ENCODE results near the gene SLC34A1. TPM values are rescaled to one million over a fixed set of nuclear protein-coding genes. Genes with fewer than 3 reads are reported as not detected.

Gene SLC34A1
- total RNA-seq, 1 experiment from 2014 or later, result not detected

DNA sequence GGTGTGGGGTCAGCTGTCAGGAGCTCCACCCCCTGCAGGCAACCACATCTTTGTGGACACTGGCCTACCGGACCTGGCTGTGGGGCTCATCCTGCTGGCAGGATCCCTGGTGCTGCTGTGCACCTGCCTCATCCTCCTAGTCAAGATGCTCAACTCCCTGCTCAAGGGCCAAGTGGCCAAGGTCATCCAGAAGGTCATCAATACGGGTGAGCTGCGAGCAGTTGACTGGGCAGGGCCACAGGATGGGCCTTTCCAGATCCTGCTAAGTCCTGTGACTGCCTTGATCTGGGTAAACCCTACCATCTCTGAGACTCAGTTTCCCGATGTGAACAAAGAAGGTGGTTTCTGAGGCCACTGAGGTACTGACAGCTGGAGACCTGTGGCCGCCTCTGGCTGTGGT lies 9.8 kb downstream of the SLC34A1 start:
- H3K36me3 ChIP-seq, result no peaks in the 10 kb centered on the region
- H3K27ac ChIP-seq, result no peak overlapping the region
- H3K27me3 ChIP-seq (replicated peaks), result peaks cover 19% of the 10 kb centered on the region
- no peak overlapping the region for H3K4me3 ChIP-seq
- H3K9me3 ChIP-seq (replicated peaks), result no peaks in the 10 kb centered on the region
- peaks cover 14% of the 10 kb centered on the region for H3K4me1 ChIP-seq (replicated peaks)
- no peak for DNase-seq (ENCODE audit: low read depth in 1 of 2, low spot score in 2 of 2)

DNA sequence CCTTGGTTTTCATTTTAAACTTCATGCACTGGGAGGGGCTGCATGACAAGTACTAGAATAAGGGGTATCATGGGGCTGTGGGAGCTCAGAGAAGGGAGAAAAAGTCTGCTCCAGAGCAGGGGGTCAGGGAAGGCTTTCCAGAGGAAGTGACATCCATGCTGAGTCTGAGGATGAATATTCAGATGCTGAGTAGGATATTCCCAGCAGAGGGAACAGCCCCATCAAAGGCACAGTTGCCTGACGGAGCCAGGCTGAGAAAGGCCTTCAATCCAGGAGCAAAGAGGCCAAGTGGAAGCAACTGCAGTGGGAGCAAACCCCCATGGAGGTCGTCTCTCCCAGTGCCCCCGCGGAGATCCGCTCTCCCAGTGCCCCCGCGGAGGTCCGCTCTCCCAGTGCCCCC lies 11.8 kb downstream of the SLC34A1 start:
- DNase-seq (ENCODE audit: low read depth in 1 of 2, low spot score in 2 of 2), result no peak
- Histone ChIP-seq H3K27me3 (replicated peaks) (peaks cover 32% of the 10 kb centered on the region), H3K36me3 (no peaks in the 10 kb centered on the region), H3K9me3 (replicated peaks) (no peaks in the 10 kb centered on the region; the same call in 1 of the 2 replicates), H3K4me1 (replicated peaks) (no peaks in the 10 kb centered on the region), H3K27ac (no peak overlapping the region), H3K4me3 (no peak overlapping the region)

DNA sequence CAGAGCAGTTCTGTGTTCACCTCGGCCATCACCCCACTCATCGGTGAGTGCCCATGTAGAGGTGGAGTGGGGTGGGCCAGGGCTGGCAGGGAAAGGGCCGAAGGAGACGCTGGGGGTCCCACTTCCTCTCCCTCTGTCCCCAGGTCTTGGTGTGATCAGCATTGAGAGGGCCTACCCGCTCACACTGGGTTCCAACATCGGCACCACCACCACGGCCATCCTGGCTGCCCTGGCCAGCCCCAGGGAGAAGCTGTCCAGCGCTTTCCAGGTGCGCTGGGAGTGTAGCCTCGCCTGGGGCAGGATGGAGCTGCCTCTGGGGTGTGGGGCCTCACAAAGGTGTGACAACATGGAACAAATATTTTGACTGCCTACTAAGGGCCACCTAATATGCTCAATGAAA lies 12.6 kb downstream of the SLC34A1 start:
- peaks cover 39% of the 10 kb centered on the region for H3K27me3 ChIP-seq (replicated peaks)
- no peaks in the 10 kb centered on the region for H3K4me1 ChIP-seq (replicated peaks)
- H3K4me3 ChIP-seq, result no peak overlapping the region
- DNase-seq (ENCODE audit: low read depth in 1 of 2, low spot score in 2 of 2), result no peak
- H3K27ac ChIP-seq, result no peak overlapping the region
- H3K9me3 ChIP-seq (replicated peaks), result no peaks in the 10 kb centered on the region; the same call in 1 of the 2 replicates
- no peaks in the 10 kb centered on the region for H3K36me3 ChIP-seq

DNA sequence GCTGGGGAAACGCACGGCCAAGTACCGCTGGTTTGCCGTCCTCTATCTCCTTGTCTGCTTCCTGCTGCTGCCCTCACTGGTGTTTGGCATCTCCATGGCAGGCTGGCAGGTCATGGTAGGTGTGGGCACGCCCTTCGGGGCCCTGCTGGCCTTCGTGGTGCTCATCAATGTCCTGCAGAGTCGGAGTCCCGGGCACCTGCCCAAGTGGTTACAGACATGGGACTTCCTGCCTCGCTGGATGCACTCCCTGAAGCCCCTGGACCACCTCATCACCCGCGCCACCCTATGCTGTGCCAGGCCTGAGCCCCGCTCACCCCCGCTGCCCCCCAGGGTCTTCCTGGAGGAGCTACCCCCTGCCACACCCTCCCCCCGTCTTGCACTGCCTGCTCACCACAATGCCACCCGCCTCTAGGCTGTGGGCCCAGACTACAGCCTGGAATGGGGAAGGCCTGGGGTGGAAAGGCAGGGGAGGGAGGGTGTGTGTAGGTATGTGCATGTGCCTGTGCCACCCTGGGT lies 13.7 kb downstream of the SLC34A1 start:
- H3K4me1 ChIP-seq (replicated peaks), result peaks cover 9% of the 10 kb centered on the region
- H3K36me3 ChIP-seq, result no peaks in the 10 kb centered on the region
- peaks cover 50% of the 10 kb centered on the region for H3K27me3 ChIP-seq (replicated peaks)
- DNase-seq (ENCODE audit: low read depth in 1 of 2, low spot score in 2 of 2), result peak in 1 of 2 experiments; percentile 50
- no peaks in the 10 kb centered on the region; the same call in 1 of the 2 replicates for H3K9me3 ChIP-seq (replicated peaks)
- no peak overlapping the region for H3K27ac ChIP-seq
- no peak overlapping the region for H3K4me3 ChIP-seq

DNA sequence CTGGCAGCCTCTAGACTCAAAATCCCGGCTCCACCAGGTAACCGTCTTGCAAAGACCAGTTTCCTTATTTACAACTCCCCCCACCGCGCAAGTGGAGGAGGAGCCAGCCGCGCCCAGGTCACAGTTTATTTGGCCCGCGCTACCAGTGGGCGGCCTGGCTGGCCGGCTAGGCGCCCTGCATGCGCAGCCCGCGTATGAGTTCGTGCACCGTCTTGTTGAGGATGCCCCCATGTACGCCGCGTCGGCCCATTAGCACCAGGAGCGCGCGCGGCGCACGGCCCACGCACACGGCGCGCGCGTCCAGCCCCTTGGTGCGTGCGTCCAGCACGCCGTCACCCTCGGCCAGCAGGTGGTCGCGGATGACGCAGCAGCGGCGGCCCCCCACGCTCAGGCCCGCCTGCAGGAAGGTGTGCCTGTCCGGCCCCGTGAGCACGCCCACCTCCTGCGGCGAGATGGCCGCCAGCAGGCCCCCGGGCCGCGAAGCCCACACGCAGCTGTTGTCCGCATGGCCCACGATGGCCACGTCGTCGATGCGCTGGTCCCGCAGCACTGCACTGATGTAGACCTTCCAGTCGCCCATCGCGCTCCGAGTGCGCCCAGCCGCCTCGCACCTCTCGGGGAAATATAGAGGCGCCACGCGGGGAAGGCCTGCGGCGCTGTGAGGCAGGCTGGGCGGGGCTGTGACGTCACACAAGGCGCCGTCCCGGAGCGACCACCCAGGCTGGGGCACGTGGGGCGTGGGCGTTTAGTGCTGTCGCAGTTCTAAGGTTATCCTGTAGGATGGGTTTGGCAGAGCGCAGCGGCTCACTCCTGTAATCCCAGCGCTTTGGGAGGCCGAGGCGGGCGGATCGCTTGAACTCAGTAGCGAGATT lies 16.0 kb downstream of the SLC34A1 start, which contains the start of gene PFN3:
Gene PFN3, minus strand, starts transcription at position 665 of the 872 bp plus-strand sequence. Its CDS starts 85 bp downstream, at position 580.
- H3K27me3 ChIP-seq (replicated peaks), result peaks cover 54% of the 10 kb centered on the region
- H3K9me3 ChIP-seq (replicated peaks), result peaks cover 2% of the 10 kb centered on the region; the same call in 1 of the 2 replicates
- H3K36me3 ChIP-seq, result no peaks in the 10 kb centered on the region
- H3K4me3 ChIP-seq, result no peak within 1 kb of the TSS
- DNase-seq (ENCODE audit: low read depth in 1 of 2, low spot score in 2 of 2), result peak in 1 of 2 experiments; percentile 64
- no peak within 1 kb of the TSS for H3K27ac ChIP-seq
- H3K4me1 ChIP-seq (replicated peaks), result peaks cover 27% of the 10 kb centered on the region

GRCh38 chr5:177402271-177403043 lies 18.2 kb downstream of the SLC34A1 start:
- Histone ChIP-seq H3K27me3 (replicated peaks) (peaks cover 47% of the 10 kb centered on the region), H3K4me3 (no peak overlapping the region), H3K4me1 (replicated peaks) (peaks cover 27% of the 10 kb centered on the region), H3K9me3 (replicated peaks) (peaks cover 2% of the 10 kb centered on the region; the same call in 1 of the 2 replicates), H3K27ac (no peak overlapping the region), H3K36me3 (no peaks in the 10 kb centered on the region)
- DNase-seq (ENCODE audit: low read depth in 1 of 2, low spot score in 2 of 2), result peak; percentile 61 to 75

DNA sequence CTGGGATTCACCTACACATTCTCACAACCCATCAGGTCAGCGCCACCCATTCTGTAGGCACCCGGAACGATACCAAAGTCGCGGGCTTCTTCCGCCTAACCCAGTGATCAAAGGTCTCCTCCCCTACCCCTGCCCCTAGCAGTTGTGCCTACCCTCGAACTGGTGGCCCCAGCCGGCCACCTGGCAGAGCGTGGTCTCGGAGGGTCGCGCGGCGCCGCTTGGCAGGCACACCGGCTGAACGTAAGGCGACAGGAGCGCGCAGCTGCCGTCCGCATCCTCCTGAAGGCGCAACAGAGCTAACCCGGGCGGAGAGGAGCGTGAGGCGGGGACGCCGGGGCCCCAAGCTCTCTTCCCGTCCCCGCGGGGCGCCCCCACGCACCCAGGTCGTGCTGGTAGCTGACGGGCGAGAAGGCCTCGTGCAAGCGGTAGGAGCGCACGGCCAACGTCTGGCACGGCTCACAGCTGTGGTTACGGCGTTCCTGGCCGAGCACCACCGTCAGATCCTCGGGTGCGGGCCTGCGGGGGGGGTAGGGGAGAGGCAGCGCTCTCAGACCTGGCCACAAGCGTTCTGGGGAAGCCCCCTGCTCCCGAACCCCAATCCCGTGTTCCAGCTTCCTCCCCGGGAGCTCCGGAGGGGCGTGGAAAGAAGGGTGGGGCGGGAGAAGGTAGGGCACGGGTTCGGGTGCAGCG lies 19.0 kb downstream of the SLC34A1 start:
- Histone ChIP-seq H3K27me3 (replicated peaks) (peaks cover 43% of the 10 kb centered on the region), H3K36me3 (no peaks in the 10 kb centered on the region), H3K9me3 (replicated peaks) (peaks cover 2% of the 10 kb centered on the region; the same call in 1 of the 2 replicates), H3K4me1 (replicated peaks) (peaks cover 27% of the 10 kb centered on the region), H3K4me3 (peak overlapping the region; percentile 42), H3K27ac (no peak overlapping the region)
- DNase-seq (ENCODE audit: low read depth in 1 of 2, low spot score in 2 of 2), result no peak

GRCh38 chr5:177403792-177404640 lies 19.8 kb downstream of the SLC34A1 start:
- Histone ChIP-seq H3K9me3 (replicated peaks) (peaks cover 2% of the 10 kb centered on the region; the same call in 1 of the 2 replicates), H3K4me3 (peak overlapping the region; percentile 42), H3K36me3 (no peaks in the 10 kb centered on the region), H3K27me3 (replicated peaks) (peaks cover 40% of the 10 kb centered on the region), H3K4me1 (replicated peaks) (peaks cover 27% of the 10 kb centered on the region), H3K27ac (no peak overlapping the region)
- peak; percentile 88 to 91 for DNase-seq (ENCODE audit: low read depth in 1 of 2, low spot score in 2 of 2)

GRCh38 chr5:177404641-177405179 lies 20.5 kb downstream of the SLC34A1 start:
- no peak overlapping the region for H3K27ac ChIP-seq
- peak overlapping the region; percentile 42 for H3K4me3 ChIP-seq
- peaks cover 2% of the 10 kb centered on the region; the same call in 1 of the 2 replicates for H3K9me3 ChIP-seq (replicated peaks)
- H3K4me1 ChIP-seq (replicated peaks), result peaks cover 27% of the 10 kb centered on the region
- DNase-seq (ENCODE audit: low read depth in 1 of 2, low spot score in 2 of 2), result no peak
- no peaks in the 10 kb centered on the region for H3K36me3 ChIP-seq
- H3K27me3 ChIP-seq (replicated peaks), result peaks cover 40% of the 10 kb centered on the region

- no peak for DNase-seq (ENCODE audit: low read depth in 1 of 2, low spot score in 2 of 2)
- Histone ChIP-seq H3K27me3 (replicated peaks) (peaks cover 35% of the 10 kb centered on the region), H3K27ac (no peak overlapping the region), H3K36me3 (no peaks in the 10 kb centered on the region), H3K4me3 (no peak overlapping the region), H3K9me3 (replicated peaks) (peaks cover 2% of the 10 kb centered on the region; the same call in 1 of the 2 replicates), H3K4me1 (replicated peaks) (peaks cover 27% of the 10 kb centered on the region)
Observed at GRCh38 chr5:177405312-177405711, 21.1 kb downstream of the SLC34A1 start.

GRCh38 chr5:177405805-177406204 lies 21.6 kb downstream of the SLC34A1 start:
- H3K4me1 ChIP-seq (replicated peaks), result peaks cover 27% of the 10 kb centered on the region
- H3K4me3 ChIP-seq, result no peak overlapping the region
- 0 out of 2 replicates have a peak, but pooled peaks cover 2% of the 10 kb centered on the region for H3K9me3 ChIP-seq (replicated peaks)
- H3K36me3 ChIP-seq, result no peaks in the 10 kb centered on the region
- peaks cover 30% of the 10 kb centered on the region for H3K27me3 ChIP-seq (replicated peaks)
- no peak for DNase-seq (ENCODE audit: low read depth in 1 of 2, low spot score in 2 of 2)
- no peak overlapping the region for H3K27ac ChIP-seq

DNA sequence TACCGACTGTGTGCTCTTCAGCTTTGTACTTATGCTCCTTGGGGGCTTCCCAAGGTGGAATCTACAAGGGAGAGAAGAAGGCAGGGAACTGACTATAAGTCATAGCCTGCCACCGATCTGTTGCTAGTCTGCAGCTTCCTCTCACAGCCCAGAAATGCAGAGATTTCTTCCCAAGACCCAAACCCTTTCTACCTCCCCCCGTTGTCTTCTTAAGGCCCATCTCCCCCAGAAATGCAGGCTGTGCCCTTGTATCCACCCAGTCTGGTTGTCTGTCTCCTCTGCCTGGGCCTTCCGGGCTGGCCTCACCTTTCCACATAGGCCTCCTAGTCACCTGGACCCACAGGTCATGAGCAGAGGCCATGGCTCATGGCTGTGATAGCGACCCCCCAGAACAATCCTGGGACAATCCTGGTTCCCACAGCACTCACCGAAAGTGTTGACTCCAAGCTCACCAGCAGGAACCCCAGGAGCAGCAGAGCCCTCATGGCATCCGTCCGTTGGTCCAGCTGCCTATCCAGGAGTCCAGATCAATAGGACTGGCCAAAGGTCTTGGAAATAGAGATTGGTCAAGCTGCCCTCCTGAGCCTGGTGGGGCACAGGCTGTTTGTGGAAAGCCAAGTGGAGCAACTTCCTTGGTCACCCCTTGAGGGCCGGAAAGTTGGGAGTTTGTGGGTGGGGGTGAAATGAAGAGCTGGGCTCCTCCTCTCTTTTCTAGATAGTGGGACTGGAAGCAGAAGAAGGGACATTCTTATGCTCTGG lies 25.0 kb downstream of the SLC34A1 start, which contains the start of gene F12:
Gene F12, minus strand, starts transcription at position 522 of the 759 bp plus-strand sequence. Its CDS starts 37 bp downstream, at position 485.
- no peaks in the 10 kb centered on the region for H3K9me3 ChIP-seq (replicated peaks)
- peaks cover 5% of the 10 kb centered on the region for H3K4me1 ChIP-seq (replicated peaks)
- no peak for DNase-seq (ENCODE audit: low read depth in 1 of 2, low spot score in 2 of 2)
- H3K4me3 ChIP-seq, result no peak within 1 kb of the TSS
- peaks cover 2% of the 10 kb centered on the region; the same call in 1 of the 2 replicates for H3K27me3 ChIP-seq (replicated peaks)
- no peaks in the 10 kb centered on the region for H3K36me3 ChIP-seq
- no peak within 1 kb of the TSS for H3K27ac ChIP-seq

Measured in SJSA1 (cell line).